GM19023 (cell line): Measurements from ENCODE around the gene HACD2.
"Not testable (repeated sequence)": the region's sequence is repeated elsewhere in the genome, so short reads cannot be mapped to it uniquely, and the experiment has no call there.

Experiments
- ATAC-seq: cut with Tn5 transposase; IDR thresholded peaks from one replicate; pipeline ENCODE4 v1.9.1; 2021; ENCODE audit warnings: mild to moderate bottlenecking, moderate library complexity; ENCODE audit not compliant: unreplicated experiment

Gene HACD2

DNA sequence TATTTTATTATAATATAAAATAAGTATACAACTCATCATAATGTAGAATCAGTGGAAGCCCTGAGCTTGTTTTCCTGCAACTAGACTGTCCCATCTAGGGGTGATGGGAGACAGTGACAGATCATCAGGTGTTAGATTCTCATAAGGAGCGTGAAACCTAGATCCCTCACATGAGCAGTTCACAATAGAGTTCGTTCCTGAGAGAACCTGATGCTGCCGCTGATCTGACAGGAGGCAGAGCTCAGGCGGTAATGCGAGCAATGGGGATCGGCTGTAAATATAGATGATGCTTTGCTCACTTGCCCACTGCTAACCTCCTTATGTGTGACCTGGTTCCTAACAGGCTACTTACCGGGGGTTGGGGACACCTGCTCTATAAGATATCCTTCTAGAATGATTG lies 26.8 kb upstream of the HACD2 start:
- ATAC-seq: not testable (repeated sequence)

DNA sequence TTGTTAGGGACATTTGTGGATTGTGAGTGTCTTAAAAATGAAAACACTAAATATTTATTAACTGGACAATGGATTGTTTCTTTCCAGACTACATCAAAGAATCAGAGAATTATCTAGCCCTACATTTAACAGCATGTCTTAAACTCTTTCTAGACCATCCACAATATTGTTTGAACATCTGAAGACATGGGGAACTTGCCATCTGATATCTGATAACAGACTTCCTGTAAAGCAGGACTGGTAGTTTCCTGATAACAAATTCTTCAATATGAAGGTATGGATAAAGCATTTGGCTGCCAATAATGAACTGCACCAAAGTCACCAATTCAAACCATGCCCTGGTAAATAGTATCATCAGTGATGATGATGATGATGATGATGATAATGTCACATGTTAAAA lies 26.2 kb upstream of the HACD2 start:
- no peak for ATAC-seq

DNA sequence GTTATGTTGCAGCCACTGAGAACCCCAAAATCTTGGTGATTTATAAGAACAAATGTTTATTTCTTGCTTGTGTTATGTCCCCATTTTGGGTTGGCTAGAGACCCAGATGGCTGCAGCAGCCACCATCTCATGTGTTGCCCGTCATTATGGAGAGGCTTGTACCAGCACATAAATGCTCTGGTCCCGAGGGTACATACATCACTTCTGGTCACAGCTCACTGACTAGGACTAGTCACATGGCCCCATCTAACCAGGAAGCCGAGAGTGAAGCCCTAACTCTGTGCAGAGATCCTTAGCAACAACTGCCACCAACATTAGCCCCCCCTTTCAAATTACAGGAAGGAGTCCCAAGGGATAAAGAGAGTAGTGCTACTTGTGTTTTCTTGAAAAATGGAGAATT lies 25.5 kb upstream of the HACD2 start:
- ATAC-seq: peak; percentile 60

DNA sequence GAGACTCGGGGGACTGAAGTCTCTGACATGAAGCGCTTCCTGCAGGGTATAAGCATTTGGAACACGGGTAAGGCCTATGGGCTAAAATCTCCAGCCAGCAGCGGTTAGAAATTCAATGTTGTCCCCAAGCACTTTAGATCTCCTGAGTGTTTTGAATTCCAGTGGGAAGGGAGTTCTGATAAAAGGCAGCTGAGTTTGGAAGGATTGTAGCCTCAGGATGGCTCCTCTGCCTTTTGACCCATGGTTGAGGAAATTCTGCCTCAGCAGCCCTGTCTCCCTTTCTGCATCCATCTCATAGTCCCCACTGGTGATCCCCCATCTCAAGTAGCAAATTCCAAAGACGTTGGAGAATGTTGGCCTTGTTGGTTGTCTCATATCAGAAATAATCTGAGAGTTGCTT lies 24.2 kb upstream of the HACD2 start:
- no peak for ATAC-seq

- ATAC-seq: no peak
Measured at GRCh38 chr3:123608263-123608937, 23.5 kb upstream of the HACD2 start.

DNA sequence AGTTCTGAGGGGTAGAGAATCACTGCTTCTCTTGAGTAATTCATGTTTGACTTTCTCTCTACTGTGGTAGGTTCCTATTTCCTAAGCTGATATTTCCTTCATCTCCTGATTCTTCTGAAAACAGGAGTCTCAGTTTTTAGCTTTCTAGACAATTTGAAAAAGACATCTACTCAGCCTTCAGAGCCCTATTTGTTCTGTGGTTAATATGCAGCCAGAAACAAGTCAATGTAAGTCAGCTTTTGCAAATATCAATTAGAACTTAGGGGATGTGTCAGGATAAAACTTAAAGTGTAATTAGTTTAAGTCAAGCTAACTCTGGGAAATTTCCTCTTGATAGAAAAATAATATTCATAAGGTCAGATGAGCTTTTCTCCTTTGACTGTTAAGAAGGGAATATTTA lies 21.7 kb upstream of the HACD2 start:
- no peak for ATAC-seq

DNA sequence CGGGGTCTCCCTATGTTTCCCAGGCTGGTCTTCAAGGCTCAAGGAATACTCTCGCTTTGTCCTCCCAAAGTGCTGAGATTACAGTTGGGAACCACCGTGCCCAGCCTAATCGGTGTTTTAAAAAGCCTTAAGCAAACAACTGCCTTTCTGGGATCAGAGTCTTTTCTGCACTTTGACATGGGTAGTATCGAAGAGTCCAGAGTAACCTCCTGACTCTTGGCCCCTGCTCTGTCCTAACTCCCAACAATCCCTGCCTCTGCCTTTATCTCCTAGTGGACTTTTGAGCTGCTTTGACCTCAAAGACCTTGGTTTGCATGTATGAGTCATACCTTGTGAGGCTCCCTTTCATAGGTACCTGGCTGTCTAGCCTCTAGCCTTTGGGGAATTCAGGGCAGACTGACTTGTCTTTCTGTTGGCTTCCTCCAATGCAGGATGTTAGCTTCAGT lies 21.0 kb upstream of the HACD2 start:
- ATAC-seq: peak; percentile 72

DNA sequence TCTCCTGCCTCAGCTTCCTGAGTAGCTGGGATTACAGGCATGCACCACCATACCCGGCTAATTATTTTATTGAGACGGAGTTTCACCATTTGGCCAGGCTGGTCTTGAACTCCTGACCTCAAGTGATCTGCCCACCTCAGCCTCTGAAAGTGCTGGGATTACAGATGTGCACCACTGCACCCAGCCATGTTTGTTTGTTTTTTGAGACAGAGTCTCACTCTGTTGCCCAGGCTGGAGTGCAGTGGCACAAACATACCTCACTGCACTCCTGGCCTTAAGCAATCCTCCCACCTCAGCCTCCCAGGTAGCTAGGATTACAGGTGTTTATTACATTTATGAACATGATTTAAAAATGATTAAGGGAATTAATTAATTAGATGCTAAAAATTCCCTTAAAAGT lies 18.3 kb upstream of the HACD2 start:
- ATAC-seq: not testable (repeated sequence)

DNA sequence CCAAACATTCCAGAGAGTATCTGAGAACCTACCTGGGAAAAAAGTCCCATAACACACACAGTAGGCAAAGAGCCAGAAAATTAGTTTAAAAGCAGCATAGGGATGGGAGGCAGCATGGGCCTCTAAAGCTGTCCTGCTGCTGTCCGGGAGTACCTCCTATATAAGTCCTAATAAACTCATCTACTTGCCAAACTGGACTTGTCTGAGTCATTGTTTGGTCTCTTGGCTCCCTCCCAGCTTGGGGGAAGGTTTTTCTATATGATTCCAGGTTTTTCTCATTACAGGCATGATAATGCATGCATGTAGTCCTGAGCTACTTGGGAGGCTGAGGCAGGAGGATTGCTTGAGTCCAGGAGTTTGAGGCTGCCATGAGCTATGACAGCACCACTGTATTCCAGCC lies 17.5 kb upstream of the HACD2 start:
- ATAC-seq: no peak

GRCh38 chr3:123600863-123601262 lies 16.0 kb upstream of the HACD2 start:
- ATAC-seq: not testable (repeated sequence)

GRCh38 chr3:123597561-123597960 lies 12.7 kb upstream of the HACD2 start:
- no peak for ATAC-seq

- no peak for ATAC-seq
Measured at GRCh38 chr3:123595396-123596180, 10.7 kb upstream of the HACD2 start.

DNA sequence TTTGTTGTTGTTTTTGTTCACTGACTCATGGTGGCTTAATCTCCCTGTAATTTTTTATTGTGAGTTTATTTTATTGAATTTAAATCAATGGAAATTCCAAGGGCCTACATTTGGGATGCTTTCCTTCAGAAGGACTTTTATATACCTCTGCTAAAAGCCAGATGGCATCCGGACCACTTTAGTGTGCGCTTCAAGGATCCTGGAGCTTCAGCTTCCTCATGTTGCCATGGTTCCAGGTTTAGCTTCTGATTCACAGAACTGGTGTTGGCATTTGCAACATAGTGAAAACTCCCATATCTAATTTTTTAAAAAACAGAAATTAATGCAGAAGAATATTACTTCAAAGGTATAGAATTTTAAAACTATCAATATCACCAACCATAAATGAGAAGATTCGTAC lies 8.5 kb upstream of the HACD2 start:
- no peak for ATAC-seq

DNA sequence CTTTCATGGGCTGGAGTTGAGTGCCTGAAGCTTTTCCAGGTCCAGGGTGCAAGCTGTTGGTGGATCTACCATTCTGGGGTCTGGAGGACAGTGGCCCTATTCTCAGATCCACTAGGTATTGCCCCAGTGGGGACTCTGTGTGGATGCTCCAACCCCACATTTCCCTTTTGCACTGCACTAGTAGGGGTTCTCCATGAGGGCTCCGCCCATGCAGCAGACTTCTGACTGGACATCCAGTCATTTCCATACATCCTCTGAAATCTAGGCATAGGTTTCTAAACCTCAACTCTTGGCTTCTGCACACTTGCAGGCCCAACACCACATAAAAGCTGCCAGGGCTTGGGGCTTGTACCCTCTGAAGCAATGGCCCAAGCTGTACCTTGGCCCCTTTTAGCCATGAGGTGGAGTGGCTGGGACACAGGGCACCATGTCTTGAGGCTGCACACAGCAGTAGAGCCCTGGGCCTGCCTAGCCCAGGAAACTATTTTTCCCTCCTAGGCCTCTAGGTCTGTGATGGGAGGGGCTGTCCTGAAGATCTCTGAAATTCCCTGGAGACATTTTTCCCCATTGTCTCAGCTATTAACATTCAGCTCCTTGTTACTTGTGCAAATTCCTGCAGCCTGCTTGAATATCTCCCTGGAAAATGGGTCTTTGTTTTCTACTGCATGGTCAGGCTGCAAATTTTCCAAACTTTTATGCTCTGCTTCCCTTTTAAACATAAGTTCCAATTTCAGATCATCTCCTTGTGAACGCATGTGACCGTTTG lies 6.0 kb upstream of the HACD2 start:
- no peak for ATAC-seq

DNA sequence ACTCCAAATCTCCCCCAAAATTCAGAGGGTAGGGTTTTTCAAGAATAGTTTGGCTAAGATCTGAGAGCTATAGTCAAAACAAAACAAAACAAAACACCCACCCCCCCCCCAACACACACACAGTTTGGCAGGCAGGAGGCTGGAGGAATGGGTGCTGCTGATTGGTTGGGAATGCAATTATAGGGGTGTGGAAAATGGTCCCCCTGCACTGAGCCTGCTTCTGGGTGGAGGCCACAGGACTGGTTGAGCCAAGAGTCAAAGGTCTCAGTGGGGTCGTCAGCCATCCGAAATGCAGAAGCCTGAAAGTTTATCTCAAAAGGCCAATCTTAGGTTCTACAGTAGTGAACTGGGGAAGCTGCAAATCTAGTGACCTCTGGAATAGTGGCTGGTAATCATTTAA lies 2.5 kb upstream of the HACD2 start:
- ATAC-seq: no peak

DNA sequence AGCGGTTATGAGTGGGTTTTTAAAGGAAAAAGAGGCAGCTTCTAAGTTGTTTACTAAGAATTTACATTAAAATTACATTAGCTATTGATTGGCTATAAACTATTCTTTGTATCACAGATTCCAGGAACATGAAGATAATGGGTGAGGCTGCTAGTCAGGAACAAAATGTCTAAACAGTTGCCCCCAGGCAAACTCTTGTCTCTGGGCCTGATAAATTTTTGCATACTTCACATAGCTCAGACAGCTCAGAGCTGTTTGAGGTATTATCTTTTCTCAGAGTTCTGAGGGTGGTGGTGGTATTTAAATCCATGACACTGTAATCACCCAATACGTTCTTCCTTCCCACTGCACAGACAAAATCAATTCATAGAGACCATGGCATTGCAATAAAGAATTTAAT lies 2.1 kb upstream of the HACD2 start:
- ATAC-seq: no peak

DNA sequence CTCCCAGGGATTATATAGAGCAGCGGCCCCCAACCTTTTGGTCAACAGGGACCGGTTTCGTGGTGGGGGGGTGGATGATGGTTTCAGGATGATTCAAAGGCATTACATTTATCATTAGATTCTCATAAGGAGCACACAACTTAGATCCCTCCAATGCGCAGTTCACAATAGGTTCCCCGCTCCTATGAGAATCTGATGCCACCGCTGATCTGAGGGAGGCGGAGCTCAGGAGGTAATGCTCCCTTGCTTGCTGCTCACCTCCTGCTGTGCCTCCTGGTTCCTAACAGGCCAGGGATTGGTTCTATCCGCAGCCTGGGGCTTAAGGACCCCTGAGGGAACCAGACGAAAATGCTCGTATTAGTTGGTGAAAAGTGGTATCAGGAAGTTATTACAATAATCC lies 1.3 kb upstream of the HACD2 start:
- no peak for ATAC-seq

GRCh38 chr3:123584284-123584987 lies 417 bp downstream of the HACD2 start:
- peak; percentile 29 for ATAC-seq

- no peak for ATAC-seq
Measured at GRCh38 chr3:123583561-123583960, 1.3 kb downstream of the HACD2 start.

GRCh38 chr3:123582315-123582714 lies 2.5 kb downstream of the HACD2 start:
- ATAC-seq: no peak

DNA sequence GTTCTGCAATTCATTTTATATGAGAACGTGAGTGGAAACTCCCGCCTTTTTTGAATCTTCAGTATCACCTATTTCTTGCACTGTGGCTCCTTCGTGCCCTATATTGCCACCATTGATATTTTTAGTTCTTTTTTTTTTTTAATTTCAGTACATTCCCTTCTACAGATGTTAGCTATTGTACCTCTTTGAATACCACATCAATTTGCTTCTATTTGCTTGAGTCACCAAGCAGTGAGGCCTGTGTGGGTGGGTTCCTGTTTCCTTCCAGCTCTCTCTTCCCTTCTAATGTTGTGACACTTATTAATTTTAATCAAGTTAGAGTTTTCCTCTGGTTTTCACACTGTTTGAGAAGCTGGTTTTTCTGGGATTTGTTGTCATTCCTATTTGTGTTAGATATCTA lies 8.7 kb downstream of the HACD2 start:
- no peak for ATAC-seq
